DMS153 treated with DMSO at 0.1 percent for 48 hours (cell line): ENCODE measurements around the gene RNU1-1.
"Not testable (repeated sequence)": the region's sequence is repeated elsewhere in the genome, so short reads cannot be mapped to it uniquely, and the experiment has no call there.

Experiments
- DNase-seq: peaks from one replicate; lab custom pipeline; 2025; ENCODE audit not compliant: unreplicated experiment; lab: John Stamatoyannopoulos, UW

The RNU1-1 gene

GRCh38 chr1:16525769-16526168 lies 11.7 kb upstream of the RNU1-1 start:
- not testable (repeated sequence) for DNase-seq

DNA sequence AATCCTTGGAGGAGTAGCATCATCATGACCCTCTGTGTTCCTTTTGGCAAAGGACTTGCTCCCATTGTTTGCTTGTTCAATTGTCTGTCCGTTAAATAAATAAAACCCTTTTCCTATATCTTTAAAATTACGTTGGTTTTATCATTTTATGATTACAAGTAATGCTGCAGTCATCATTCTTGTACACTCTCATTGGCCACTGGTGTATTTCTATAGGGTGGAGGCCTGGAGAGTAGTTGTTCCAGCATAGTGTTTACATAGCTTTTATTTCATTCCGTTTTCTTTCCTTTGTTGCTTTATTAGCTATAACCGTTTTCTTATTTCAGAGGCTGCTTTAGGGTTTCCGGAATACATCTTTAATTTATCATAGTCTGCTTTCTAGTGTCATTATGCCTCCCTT lies 7.6 kb upstream of the RNU1-1 start:
- not testable (repeated sequence) for DNase-seq

- no peak for DNase-seq
Measured at GRCh38 chr1:16521288-16521583, 7.2 kb upstream of the RNU1-1 start.

GRCh38 chr1:16520435-16521287 lies 6.6 kb upstream of the RNU1-1 start:
- not testable (repeated sequence) for DNase-seq

DNA sequence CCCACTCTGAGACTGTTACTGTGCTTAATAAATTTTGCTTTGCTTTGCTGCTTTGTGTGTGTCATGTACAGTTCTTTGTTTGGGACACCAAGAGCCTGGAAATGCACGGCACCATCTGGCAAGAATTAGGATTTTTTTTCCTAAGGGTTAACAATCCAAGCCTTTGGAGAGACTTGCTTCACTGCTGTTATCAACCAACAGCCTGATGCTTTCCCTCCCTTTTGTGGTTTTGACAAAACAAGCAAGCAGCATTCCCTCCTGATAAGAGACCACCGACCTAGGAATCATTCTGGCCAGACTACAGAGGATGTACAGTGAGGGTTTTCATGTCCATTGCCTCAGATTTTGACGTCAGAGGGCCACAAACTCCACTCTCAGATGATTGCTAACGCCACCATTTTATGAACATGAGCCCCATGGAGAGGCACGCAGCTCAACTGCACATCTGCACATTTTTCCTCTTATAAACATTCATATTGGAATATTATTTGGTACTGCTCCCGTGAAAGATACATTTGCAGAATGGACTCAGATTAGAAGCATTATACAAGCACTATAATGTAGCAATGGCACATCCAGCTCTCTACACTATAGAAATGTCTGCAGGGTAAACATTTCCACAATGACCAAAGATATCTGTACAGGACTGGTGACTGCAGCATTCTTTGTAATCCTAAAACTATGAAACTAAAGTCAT lies 5.3 kb upstream of the RNU1-1 start:
- not testable (repeated sequence) for DNase-seq

GRCh38 chr1:16518913-16519254 lies 4.8 kb upstream of the RNU1-1 start:
- DNase-seq, result not testable (repeated sequence)

DNA sequence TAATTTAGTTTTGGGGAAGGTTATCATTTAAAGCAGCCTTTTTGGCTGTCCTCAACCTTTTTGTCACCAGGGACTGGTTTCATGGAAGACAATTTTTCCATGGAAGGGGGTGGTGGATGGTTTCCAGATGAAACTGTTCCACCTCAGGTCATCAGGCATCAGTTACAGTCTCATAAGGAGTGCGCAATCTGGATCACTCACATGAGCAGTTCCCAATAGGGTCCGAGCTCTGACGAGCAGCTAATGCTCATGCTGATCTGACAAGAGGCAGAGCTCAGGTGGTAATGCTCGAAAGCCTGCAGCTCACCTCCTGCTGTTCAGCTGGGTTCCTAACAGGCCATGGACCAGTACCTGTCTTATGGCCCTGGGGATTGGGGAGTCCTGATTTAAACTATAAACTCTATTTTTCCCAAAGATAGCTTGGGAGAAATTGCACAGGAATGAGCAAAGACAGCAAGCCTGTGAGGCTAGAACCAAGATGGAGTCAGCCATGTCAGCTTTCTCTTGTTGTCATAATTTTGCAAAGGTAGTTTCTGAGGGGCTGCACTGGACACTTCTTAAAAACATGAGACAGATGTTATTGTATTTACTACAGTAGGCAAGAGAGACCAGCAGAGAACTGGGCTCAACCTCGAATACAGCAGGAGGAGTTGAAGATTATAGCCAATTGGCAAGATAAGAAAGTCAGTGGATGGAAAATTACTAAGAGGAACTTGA lies 2.8 kb upstream of the RNU1-1 start:
- not testable (repeated sequence) for DNase-seq

GRCh38 chr1:16513412-16514106 lies 526 bp downstream of the RNU1-1 start:
- DNase-seq, result peak; percentile 85

- not testable (repeated sequence) for DNase-seq
Measured at GRCh38 chr1:16512624-16513411, 1.3 kb downstream of the RNU1-1 start.

DNA sequence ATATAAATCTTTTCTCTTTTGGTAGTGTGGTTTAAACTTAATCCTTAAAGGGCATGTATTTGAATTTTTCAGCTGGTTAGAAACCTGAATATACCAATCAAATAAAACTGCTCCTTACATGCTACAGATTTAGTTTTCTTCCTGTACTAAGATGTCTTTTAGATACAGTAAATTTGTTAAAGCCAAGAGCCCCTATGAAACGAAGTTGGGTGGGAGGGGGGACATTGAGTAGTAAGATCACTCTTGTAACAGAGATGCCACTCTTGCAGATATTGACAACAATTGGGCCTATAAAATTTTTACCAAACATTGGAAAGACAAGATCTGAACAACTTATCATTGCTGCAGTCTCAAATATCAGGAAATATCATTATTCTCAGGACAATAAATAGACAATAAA lies 2.2 kb downstream of the RNU1-1 start:
- not testable (repeated sequence) for DNase-seq

- DNase-seq, result not testable (repeated sequence)
Measured at GRCh38 chr1:16508861-16509445, 5.1 kb downstream of the RNU1-1 start.

GRCh38 chr1:16506364-16507136 lies 7.5 kb downstream of the RNU1-1 start:
- not testable (repeated sequence) for DNase-seq

- not testable (repeated sequence) for DNase-seq
Measured at GRCh38 chr1:16505870-16506269, 8.2 kb downstream of the RNU1-1 start.

DNA sequence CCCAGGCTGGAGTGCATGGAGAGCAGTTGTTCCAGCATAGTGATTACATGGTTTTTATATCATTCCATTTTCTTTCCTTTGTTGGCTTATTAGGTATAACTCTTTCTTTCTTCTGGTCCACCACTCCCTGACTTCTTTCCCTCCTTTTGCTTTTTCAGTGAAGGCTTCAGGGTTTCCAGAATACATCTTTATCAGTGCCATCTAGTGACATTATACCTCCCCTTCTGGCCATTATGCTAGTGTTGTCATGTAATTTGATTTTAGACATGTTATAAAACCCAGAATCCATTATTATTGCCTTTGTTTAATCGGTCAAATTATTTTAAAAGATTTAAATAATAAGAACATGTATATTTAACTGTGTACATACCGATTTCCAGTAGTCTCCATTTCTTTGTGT lies 10.6 kb downstream of the RNU1-1 start:
- no peak for DNase-seq

DNA sequence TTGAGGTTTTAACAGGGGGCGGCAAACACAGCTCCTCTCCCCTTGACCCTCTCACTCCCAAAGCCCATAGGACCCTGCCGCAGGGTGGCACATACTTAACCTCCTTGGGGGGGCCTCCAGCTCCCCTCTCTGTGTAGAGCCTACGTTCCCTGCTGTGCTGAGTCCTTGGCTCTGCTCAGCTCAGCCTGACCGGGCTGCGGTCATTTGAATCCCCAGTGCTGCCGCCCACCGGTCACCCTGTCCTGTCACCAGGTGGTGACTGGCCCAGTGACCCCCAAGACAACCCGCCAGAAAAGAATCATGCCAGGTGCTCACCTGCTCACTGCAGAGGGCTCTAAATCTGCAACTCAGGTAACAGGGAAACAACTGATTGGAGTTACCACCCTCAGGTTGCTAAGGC lies 12.6 kb downstream of the RNU1-1 start:
- not testable (repeated sequence) for DNase-seq

DNA sequence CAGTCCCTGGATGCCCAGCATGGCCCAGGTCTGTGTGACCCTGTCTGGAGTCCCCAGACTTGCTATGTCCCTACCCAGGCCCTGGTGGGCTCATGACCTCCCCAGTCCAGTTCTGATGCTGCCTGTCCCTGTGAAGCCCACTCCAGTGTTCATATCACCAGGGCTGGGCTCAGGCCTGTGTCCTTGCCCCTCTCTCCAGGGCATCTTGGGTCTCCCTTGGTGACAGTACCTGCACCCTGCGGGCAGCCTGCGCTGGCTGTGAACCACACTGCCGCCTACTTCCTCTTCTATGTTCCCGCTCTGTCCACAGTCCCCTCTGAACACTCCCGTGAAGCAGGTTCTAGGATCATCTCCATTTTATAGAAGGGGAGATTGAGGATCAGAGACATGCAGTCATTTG lies 13.1 kb downstream of the RNU1-1 start:
- DNase-seq, result not testable (repeated sequence)

- DNase-seq, result not testable (repeated sequence)
Measured at GRCh38 chr1:16500466-16500865, 13.6 kb downstream of the RNU1-1 start.

- DNase-seq, result peak; percentile 63
Measured at GRCh38 chr1:16498573-16499413, 15.3 kb downstream of the RNU1-1 start.
